Ovary (tissue), 9 donors: ENCODE results near the gene CIROP. TPM values are rescaled to one million over a fixed set of nuclear protein-coding genes. Genes with fewer than 3 reads are reported as not detected.

Experiments
- DNase-seq, 5 donors: peaks; one replicate each; pipeline ENCODE4 v3.0.0-alpha.2; 2019 to 2020
- H3K27ac ChIP-seq, 2 donors: fragments of 200-600 bp; one replicate each; pipeline versions ENCODE4 v1.5.1 to v1.8.0; 2019 to 2022
- H3K27me3 ChIP-seq: fragments of 200-600 bp; one replicate; pipeline ENCODE4 v1.8.0; 2022
- H3K36me3 ChIP-seq: fragments of 200-600 bp; sonication (generic); one replicate; pipeline ENCODE4 v1.5.1; 2019
- H3K4me1 ChIP-seq: one replicate; pipeline ENCODE4 v1.8.1; 2013; ENCODE audit warnings: mild to moderate bottlenecking, moderate library complexity; ENCODE audit not compliant: insufficient read depth
- H3K4me3 ChIP-seq: fragments of 200-600 bp; sonication (generic); one replicate; pipeline ENCODE4 v1.5.1; 2017
- H3K9me3 ChIP-seq, 2 donors: fragments of 200-600 bp in 1 of 2; sonication (generic) in 1 of 2; one replicate each; pipeline versions ENCODE4 v1.5.1 to v1.8.1; 2013 to 2019; ENCODE audit warnings: mild to moderate bottlenecking in 1 of 2, moderate library complexity in 1 of 2
- CTCF ChIP-seq, 3 donors: fragments of 450-650 bp in 2 of 3; fragments of 200-600 bp in 1 of 3; IDR thresholded peaks; one replicate each; pipeline versions ENCODE4 v1.5.1 to v1.8.0; 2016 to 2022; ENCODE audit warnings: antibody characterized with exemption in 3 of 3, mild to moderate bottlenecking in 1 of 3
- EP300 ChIP-seq: sonication (generic); formaldehyde crosslinking; IDR thresholded peaks from one replicate; pipeline ENCODE4 v1.6.1; 2017; ENCODE audit warnings: antibody characterized with exemption
- POLR2A ChIP-seq: fragments of 450-650 bp; IDR thresholded peaks from one replicate; pipeline ENCODE4 v1.6.1; 2017; ENCODE audit warnings: antibody characterized with exemption, mild to moderate bottlenecking, moderate library complexity
- WGBS, 3 donors: extraction: QIAGEN DNeasy Blood & Tissue Kit in 1 of 3; methylation state at CpG; one replicate each; pipeline versions ENCODE4 v1.1.5 to v1.1.7; 2013 to 2017; 5-methylcytosine and 5-hydroxymethylcytosine counted together
- intact Hi-C, 4 donors: fragments of 100-400 bp; cut with DNase I; formaldehyde crosslinking; loops; one replicate each; pipeline versions ENCODE4 v1.11.0 to v1.15.1; 2022 to 2023
- polyA plus RNA-seq, 2 donors: library from polyadenylated mRNA; stranded (reverse); fragments of 200-250 nt in 1 of 2; fragments of 350-450 nt in 1 of 2; fragmentation: Illumina TruSeq in 1 of 2; extraction: RNeasy Lipid Tissue Mini Kit (QIAGEN cat#74804) in 1 of 2; gene quantifications; one replicate each; pipeline ENCODE4 v1.2.3, GENCODE V29; 2013 to 2014
- total RNA-seq, 7 donors: library from RNA; depleted of rRNA in 2 of 7; stranded (reverse); fragments of >200 nt in 2 of 7; fragmentation: NEBNext Ultra II Directional in 3 of 7; extraction: Animal tissue kit (Norgen Biotek cat#: 25700) in 3 of 7; gene quantifications; one replicate each; pipeline versions ENCODE4 v1.1.0 to v1.2.4, GENCODE V29; 2016 to 2023
- donor health status: DM: no; HTN: no; CAD: no; lungs with moderate emphysema.
- donor health status: DM: no; HTN: no; CAD: no.
- donor health status: Bipolar disorder and iron deficiency.
- donor health status: DM: yes; HTN: yes; CAD: no.
- donor health status: DM: no; HTN: no; CAD: no.
- donor health status: DM: yes; HTN: yes; CAD: no.

CIROP gene
- total and polyA plus RNA-seq, 9 donors: not detected

- no peaks in the 10 kb centered on the region for H3K36me3 ChIP-seq
- H3K27me3 ChIP-seq: no peaks in the 10 kb centered on the region
- no peak overlapping the region for H3K27ac ChIP-seq
- no peak overlapping the region for H3K4me3 ChIP-seq
- no peaks in the 10 kb centered on the region for H3K9me3 ChIP-seq
- 87 to 91% (median 90%) methylated on average over 6 of the region's 6 CpGs for WGBS, 3 donors
- intact Hi-C loops: no loop called here
- H3K4me1 ChIP-seq: peaks cover 6% of the 10 kb centered on the region
- TF ChIP-seq EP300: no peak
- no peak for TF ChIP-seq POLR2A
- TF ChIP-seq CTCF (IDR thresholded peaks at IDR 0.05): no peak
- DNase-seq: no peak
Measured at GRCh38 chr14:23140371-23140770, 35.6 kb upstream of the CIROP start.

- no peak overlapping the region for H3K27ac ChIP-seq
- H3K4me1 ChIP-seq: peaks cover 6% of the 10 kb centered on the region
- no peaks in the 10 kb centered on the region for H3K9me3 ChIP-seq
- H3K27me3 ChIP-seq: no peaks in the 10 kb centered on the region
- H3K4me3 ChIP-seq: no peak overlapping the region
- no peak for DNase-seq
- 96 to 100% (median 97%) methylated on average over 2 of the region's 2 CpGs for WGBS, 3 donors
- intact Hi-C loops: no loop called here
- TF ChIP-seq EP300 (no peak), POLR2A (no peak), CTCF (IDR thresholded peaks at IDR 0.05) (no peak)
- H3K36me3 ChIP-seq: no peaks in the 10 kb centered on the region
Measured at GRCh38 chr14:23139874-23140273, 35.1 kb upstream of the CIROP start.

GRCh38 chr14:23137813-23138535 lies 33.2 kb upstream of the CIROP start:
- DNase-seq: no peak
- no peaks in the 10 kb centered on the region for H3K27me3 ChIP-seq
- no peaks in the 10 kb centered on the region for H3K36me3 ChIP-seq
- TF ChIP-seq CTCF (IDR thresholded peaks at IDR 0.05): no peak
- TF ChIP-seq POLR2A: no peak
- no peak for TF ChIP-seq EP300
- H3K4me3 ChIP-seq: no peak overlapping the region
- H3K4me1 ChIP-seq: peaks cover 6% of the 10 kb centered on the region
- intact Hi-C loops: no loop called here
- WGBS, 3 donors: 73 to 82% (median 75%) methylated on average over 5 to 6 of the region's 6 CpGs
- no peaks in the 10 kb centered on the region for H3K9me3 ChIP-seq
- no peak overlapping the region for H3K27ac ChIP-seq

- TF ChIP-seq CTCF (IDR thresholded peaks at IDR 0.05) (no peak), POLR2A (no peak), EP300 (no peak)
Measured at GRCh38 chr14:23137192-23137812, 32.5 kb upstream of the CIROP start.

More at GRCh38 chr14:23137192-23137812, 32.5 kb upstream of the CIROP start:
- H3K4me3 ChIP-seq: no peak overlapping the region
- intact Hi-C loops: no loop called here
- no peaks in the 10 kb centered on the region for H3K9me3 ChIP-seq
- peaks cover 2% of the 10 kb centered on the region for H3K4me1 ChIP-seq
- H3K36me3 ChIP-seq: no peaks in the 10 kb centered on the region
- 88 to 89% (median 89%) methylated on average over 11 of the region's 11 CpGs for WGBS, 3 donors
- H3K27ac ChIP-seq: no peak overlapping the region
- no peaks in the 10 kb centered on the region for H3K27me3 ChIP-seq
- no peak for DNase-seq
